ENCODE results near the gene RGL4.
A peak's percentile ranks its signal among the peaks of the same experiment; 100 is the strongest.
"Not testable (repeated sequence)": the region's sequence is repeated elsewhere in the genome, so short reads cannot be mapped to it uniquely, and the experiment has no call there.

Gene RGL4

GRCh38 chr22:23673826-23674690 lies 16.8 kb upstream of the RGL4 start:
- no peak overlapping the region for H3K4me3 ChIP-seq (ENCODE audit: control insufficient read depth in 1 of 7, extremely low read depth in 1 of 7, insufficient read depth in 4 of 7, low read depth in 2 of 7, low read length in 6 of 7)
- H3K9me3 ChIP-seq (ENCODE audit: control extremely low read depth in 1 of 5, control insufficient read depth in 4 of 5, insufficient read depth in 2 of 5, low read depth in 1 of 5, low read length in 4 of 5), result no peaks in the 10 kb centered on the region
- peaks cover 0 to 3% (median 2%) of the 10 kb centered on the region in 4 experiments for H3K36me3 ChIP-seq (ENCODE audit: control insufficient read depth in 4 of 4, insufficient read depth in 4 of 4, low read length in 3 of 4)
- DNase-seq, result no peak
- H3K27me3 ChIP-seq (replicated peaks in 2 of 5; ENCODE audit: control insufficient read depth in 4 of 5, insufficient read depth in 5 of 5, low read length in 4 of 5), result no peaks in the 10 kb centered on the region
- ChIA-PET CTCF (interaction anchor here (1.0 kb wide), 1 partner anchor 11 kb away, joined by 3 read pairs; no protein-coding TSS in a partner anchor), POLR2A (no interaction called here)
- no peak overlapping the region for H3K27ac ChIP-seq (ENCODE audit: insufficient read depth in 1 of 2, low read depth in 1 of 2, low read length in 2 of 2, poor library complexity in 1 of 2, severe bottlenecking in 2 of 2)
- H3K4me1 ChIP-seq (ENCODE audit: control extremely low read depth in 1 of 4, control insufficient read depth in 4 of 4, insufficient read depth in 4 of 4, low read length in 3 of 4), result peaks cover 0 to 7% (median 2%) of the 10 kb centered on the region in 4 experiments
- 90% methylated on average over 19 of the region's 26 CpGs for WGBS (ENCODE audit: insufficient coverage)

GRCh38 chr22:23674886-23675501 lies 15.8 kb upstream of the RGL4 start:
- H3K27me3 ChIP-seq (replicated peaks in 2 of 5; ENCODE audit: control insufficient read depth in 4 of 5, insufficient read depth in 5 of 5, low read length in 4 of 5); H3K9me3 ChIP-seq (ENCODE audit: control extremely low read depth in 1 of 5, control insufficient read depth in 4 of 5, insufficient read depth in 2 of 5, low read depth in 1 of 5, low read length in 4 of 5); H3K27ac ChIP-seq (ENCODE audit: insufficient read depth in 1 of 2, low read depth in 1 of 2, low read length in 2 of 2, poor library complexity in 1 of 2, severe bottlenecking in 2 of 2); H3K4me1 ChIP-seq (ENCODE audit: control extremely low read depth in 1 of 4, control insufficient read depth in 4 of 4, insufficient read depth in 4 of 4, low read length in 3 of 4); H3K36me3 ChIP-seq (ENCODE audit: control insufficient read depth in 4 of 4, insufficient read depth in 4 of 4, low read length in 3 of 4); CTCF ChIA-PET; H3K4me3 ChIP-seq (ENCODE audit: control insufficient read depth in 1 of 7, extremely low read depth in 1 of 7, insufficient read depth in 4 of 7, low read depth in 2 of 7, low read length in 6 of 7); POLR2A ChIA-PET; DNase-seq: not testable (repeated sequence)
- WGBS (ENCODE audit: insufficient coverage), result 100% methylated on average over 3 of the region's 6 CpGs

- POLR2A ChIA-PET, result no interaction called here
- CTCF ChIA-PET, result no interaction called here
- peak in 1 of 3 donors; percentile 26 for DNase-seq
- H3K27me3 ChIP-seq (replicated peaks in 2 of 5; ENCODE audit: control insufficient read depth in 4 of 5, insufficient read depth in 5 of 5, low read length in 4 of 5), result no peaks in the 10 kb centered on the region
- WGBS (ENCODE audit: insufficient coverage), result 73% methylated on average over 16 of the region's 17 CpGs
- H3K9me3 ChIP-seq (ENCODE audit: control extremely low read depth in 1 of 5, control insufficient read depth in 4 of 5, insufficient read depth in 2 of 5, low read depth in 1 of 5, low read length in 4 of 5), result no peaks in the 10 kb centered on the region
- H3K36me3 ChIP-seq (ENCODE audit: control insufficient read depth in 4 of 4, insufficient read depth in 4 of 4, low read length in 3 of 4), result peaks cover 2 to 8% (median 5%) of the 10 kb centered on the region in 4 experiments
- no peak overlapping the region for H3K27ac ChIP-seq (ENCODE audit: insufficient read depth in 1 of 2, low read depth in 1 of 2, low read length in 2 of 2, poor library complexity in 1 of 2, severe bottlenecking in 2 of 2)
- peaks cover 0 to 7% (median 2%) of the 10 kb centered on the region in 4 experiments for H3K4me1 ChIP-seq (ENCODE audit: control extremely low read depth in 1 of 4, control insufficient read depth in 4 of 4, insufficient read depth in 4 of 4, low read length in 3 of 4)
- no peak overlapping the region for H3K4me3 ChIP-seq (ENCODE audit: control insufficient read depth in 1 of 7, extremely low read depth in 1 of 7, insufficient read depth in 4 of 7, low read depth in 2 of 7, low read length in 6 of 7)
These were observed 15.1 kb upstream of the RGL4 start for GRCh38 chr22:23675502-23676415.

GRCh38 chr22:23676841-23677700 lies 13.7 kb upstream of the RGL4 start:
- DNase-seq; H3K9me3 ChIP-seq (ENCODE audit: control extremely low read depth in 1 of 5, control insufficient read depth in 4 of 5, insufficient read depth in 2 of 5, low read depth in 1 of 5, low read length in 4 of 5); CTCF ChIA-PET; H3K4me1 ChIP-seq (ENCODE audit: control extremely low read depth in 1 of 4, control insufficient read depth in 4 of 4, insufficient read depth in 4 of 4, low read length in 3 of 4); H3K4me3 ChIP-seq (ENCODE audit: control insufficient read depth in 1 of 7, extremely low read depth in 1 of 7, insufficient read depth in 4 of 7, low read depth in 2 of 7, low read length in 6 of 7); H3K27me3 ChIP-seq (replicated peaks in 2 of 5; ENCODE audit: control insufficient read depth in 4 of 5, insufficient read depth in 5 of 5, low read length in 4 of 5); H3K27ac ChIP-seq (ENCODE audit: insufficient read depth in 1 of 2, low read depth in 1 of 2, low read length in 2 of 2, poor library complexity in 1 of 2, severe bottlenecking in 2 of 2): not testable (repeated sequence)
- WGBS (ENCODE audit: insufficient coverage), result 95% methylated on average over 9 of the region's 12 CpGs
- H3K36me3 ChIP-seq (ENCODE audit: control insufficient read depth in 4 of 4, insufficient read depth in 4 of 4, low read length in 3 of 4), result peaks cover 2 to 20% (median 8%) of the 10 kb centered on the region in 4 experiments
- POLR2A ChIA-PET, result interaction anchor here (0.6 kb wide), 1 partner anchor 117 kb away, joined by 3 read pairs; no protein-coding TSS in a partner anchor

GRCh38 chr22:23677701-23677995 lies 13.2 kb upstream of the RGL4 start:
- Histone ChIP-seq H3K9me3 (ENCODE audit: control extremely low read depth in 1 of 5, control insufficient read depth in 4 of 5, insufficient read depth in 2 of 5, low read depth in 1 of 5, low read length in 4 of 5) (no peaks in the 10 kb centered on the region), H3K4me3 (ENCODE audit: control insufficient read depth in 1 of 7, extremely low read depth in 1 of 7, insufficient read depth in 4 of 7, low read depth in 2 of 7, low read length in 6 of 7) (no peak overlapping the region), H3K27ac (ENCODE audit: insufficient read depth in 1 of 2, low read depth in 1 of 2, low read length in 2 of 2, poor library complexity in 1 of 2, severe bottlenecking in 2 of 2) (no peak overlapping the region), H3K4me1 (ENCODE audit: control extremely low read depth in 1 of 4, control insufficient read depth in 4 of 4, insufficient read depth in 4 of 4, low read length in 3 of 4) (peaks cover 0 to 7% (median 2%) of the 10 kb centered on the region in 4 experiments), H3K27me3 (replicated peaks in 2 of 5; ENCODE audit: control insufficient read depth in 4 of 5, insufficient read depth in 5 of 5, low read length in 4 of 5) (no peaks in the 10 kb centered on the region), H3K36me3 (ENCODE audit: control insufficient read depth in 4 of 4, insufficient read depth in 4 of 4, low read length in 3 of 4) (peaks cover 2 to 26% (median 8%) of the 10 kb centered on the region in 4 experiments)
- POLR2A ChIA-PET, result no interaction called here
- CTCF ChIA-PET, result no interaction called here
- DNase-seq, result no peak
- 89% methylated on average over 5 of the region's 6 CpGs for WGBS (ENCODE audit: insufficient coverage)

GRCh38 chr22:23678133-23678532 lies 12.7 kb upstream of the RGL4 start:
- ChIA-PET POLR2A (no interaction called here), CTCF (interaction anchor here (1.5 kb wide), 1 partner anchor 16 kb away, joined by 5 read pairs; no protein-coding TSS in a partner anchor)
- Histone ChIP-seq H3K4me3 (ENCODE audit: control insufficient read depth in 1 of 7, extremely low read depth in 1 of 7, insufficient read depth in 4 of 7, low read depth in 2 of 7, low read length in 6 of 7) (no peak overlapping the region), H3K4me1 (ENCODE audit: control extremely low read depth in 1 of 4, control insufficient read depth in 4 of 4, insufficient read depth in 4 of 4, low read length in 3 of 4) (peaks cover 0 to 7% (median 2%) of the 10 kb centered on the region in 4 experiments), H3K27ac (ENCODE audit: insufficient read depth in 1 of 2, low read depth in 1 of 2, low read length in 2 of 2, poor library complexity in 1 of 2, severe bottlenecking in 2 of 2) (no peak overlapping the region), H3K36me3 (ENCODE audit: control insufficient read depth in 4 of 4, insufficient read depth in 4 of 4, low read length in 3 of 4) (peaks cover 3 to 30% (median 11%) of the 10 kb centered on the region in 4 experiments), H3K27me3 (replicated peaks in 2 of 5; ENCODE audit: control insufficient read depth in 4 of 5, insufficient read depth in 5 of 5, low read length in 4 of 5) (no peaks in the 10 kb centered on the region), H3K9me3 (ENCODE audit: control extremely low read depth in 1 of 5, control insufficient read depth in 4 of 5, insufficient read depth in 2 of 5, low read depth in 1 of 5, low read length in 4 of 5) (no peaks in the 10 kb centered on the region)
- WGBS (ENCODE audit: insufficient coverage), result 100% methylated on average over 6 of the region's 6 CpGs
- no peak for DNase-seq
